Measurements from ENCODE around the gene MYOM3.

DNA sequence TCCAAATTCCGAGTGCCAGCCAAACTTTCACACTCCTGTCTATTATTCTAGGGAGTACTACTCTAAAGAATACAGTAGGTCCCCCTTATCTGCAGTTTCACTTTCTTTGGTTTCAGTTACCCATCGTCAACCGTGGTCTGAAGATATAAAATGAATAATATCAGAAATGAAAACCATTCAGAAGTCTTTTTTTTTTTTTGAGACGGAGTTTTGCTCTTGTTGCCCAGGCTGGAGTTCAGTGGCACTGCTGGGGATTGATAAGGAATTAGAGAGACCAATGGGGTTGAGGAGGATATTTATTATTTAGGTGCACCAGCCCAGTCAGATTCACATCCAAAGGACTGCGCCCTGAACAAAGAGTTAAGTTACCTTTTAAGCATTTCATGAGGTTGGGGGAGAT, 79.0 kb downstream of the MYOM3 start:
- TF ChIP-seq EZH2phosphoT487 (IDR thresholded peaks at IDR 0.05; ENCODE audit: borderline replicate concordance, low read length) (no peak), CTCF (IDR thresholded peaks at IDR 0.05; ENCODE audit: low read depth, low read length, poor library complexity, severe bottlenecking) (no peak)

Measured in DOHH2 (cell line).